ENCODE measurements around the gene MRGPRF.

- no peak for TF ChIP-seq CTCF (IDR thresholded peaks at IDR 0.05)
- TF ChIP-seq POLR2A (IDR thresholded peaks at IDR 0.05), result no peak
- no peak for TF ChIP-seq EP300 (IDR thresholded peaks at IDR 0.05)
These were observed 46.9 kb upstream of the MRGPRF start for GRCh38 chr11:69059985-69060384.
